GM12878 (cell line): ENCODE measurements around the gene GALNS. TPM values are rescaled to one million over a fixed set of nuclear protein-coding genes. Genes with fewer than 3 reads are reported as not detected.

Experiments
- ATAC-seq: fragments of 200-7000 bp; cut with Tn5 transposase; 3 replicates; pipeline ENCODE4 v1.9.1; 2020; ENCODE audit warnings: mild to moderate bottlenecking, moderate library complexity
- BruUV-seq: library from RNA; stranded (reverse); fragments of 400-500 nt; replicated peaks from 2 replicates; lab custom pipeline; 2021; lab: Mats Ljungman, UMichigan
- CTCF ChIA-PET: fragments of 300-600 bp; sonication (Branson Sonifier 250); formaldehyde crosslinking; extraction: SDS; loops from one replicate; lab custom pipeline; 2021; ENCODE audit warnings: inconsistent platforms; lab: Yijun Ruan, JAX
- POLR2A ChIA-PET: fragments of 350-600 bp; formaldehyde crosslinking; extraction: SDS; loops from one replicate; lab custom pipeline; 2021; ENCODE audit warnings: inconsistent platforms; lab: Charles Lee
- RAD21 ChIA-PET: fragments of 300-600 bp; sonication (Branson Sonifier 250); formaldehyde crosslinking; loops from one replicate; lab custom pipeline; 2023; ENCODE audit warnings: antibody characterized with exemption; ENCODE audit not compliant: unreplicated experiment; lab: Charles Lee
- SMC1A ChIA-PET: fragments of 300-600 bp; sonication (Branson Sonifier 250); formaldehyde crosslinking; loops from one replicate; lab custom pipeline; 2023; ENCODE audit not compliant: unreplicated experiment, uncharacterized antibody; lab: Charles Lee
- DNase-seq: peaks from one replicate; pipeline ENCODE4 v3.0.0-alpha.2; 2011; ENCODE audit warnings: low read depth, low spot score
- FAIRE-seq: peaks from 3 replicates; lab custom pipeline; 2011; peaks lifted over from hg19 to GRCh38; lab: Jason Lieb, UNC
- H2AFZ ChIP-seq: 2 replicates; pipeline ENCODE4 v1.6.0; 2011; ENCODE audit warnings: low read depth, low read length, control low read depth; ENCODE audit not compliant: control insufficient read depth
- H3K27ac ChIP-seq: 2 replicates; pipeline ENCODE4 v1.5.1; 2011; ENCODE audit warnings: control low read depth; ENCODE audit not compliant: control insufficient read depth, insufficient read depth
- H3K27me3 ChIP-seq, 2 experiments: replicated peaks in 1 of 2; 2 replicates each; pipeline versions ENCODE4 v1.6.0 to v1.6.1; 2011; ENCODE audit warnings: low read length in 1 of 2; ENCODE audit not compliant: control insufficient read depth in 2 of 2, insufficient read depth in 2 of 2
- H3K36me3 ChIP-seq, 2 experiments: 2 replicates each; pipeline ENCODE4 v1.5.1; 2011; ENCODE audit warnings: low read length in 1 of 2; ENCODE audit not compliant: control insufficient read depth in 2 of 2, insufficient read depth in 2 of 2
- H3K4me1 ChIP-seq: 2 replicates; pipeline ENCODE4 v1.6.1; 2011; ENCODE audit warnings: mild to moderate bottlenecking, low read length, moderate library complexity, mixed read lengths; ENCODE audit not compliant: control insufficient read depth, insufficient read depth
- H3K4me2 ChIP-seq: 2 replicates; pipeline ENCODE4 v1.6.0; 2011; ENCODE audit warnings: control low read depth; ENCODE audit not compliant: control insufficient read depth, insufficient read depth
- H3K4me3 ChIP-seq: fragments of 200-600 bp; sonication (generic); 2 replicates; pipeline ENCODE4 v1.5.1; 2016
- H3K79me2 ChIP-seq: 2 replicates; pipeline ENCODE4 v1.6.0; 2011; ENCODE audit warnings: low read length; ENCODE audit not compliant: control insufficient read depth, insufficient read depth
- H3K9ac ChIP-seq: 2 replicates; pipeline ENCODE4 v1.8.0; 2011; ENCODE audit warnings: low read length, control low read depth, mixed read lengths; ENCODE audit not compliant: control insufficient read depth, insufficient read depth
- H3K9me3 ChIP-seq: replicated peaks from 3 replicates; pipeline ENCODE4 v1.5.1; 2011; ENCODE audit warnings: mild to moderate bottlenecking, low read length; ENCODE audit not compliant: control insufficient read depth, insufficient read depth
- H4K20me1 ChIP-seq: 2 replicates; pipeline ENCODE4 v1.6.0; 2011; ENCODE audit not compliant: control insufficient read depth, insufficient read depth
- EGR1 ChIP-seq, 2 experiments: IDR thresholded peaks; 1 replicate in 1 of 2; 2 replicates in 1 of 2; pipeline ENCODE4 v1.6.1; 2011 to 2012; ENCODE audit warnings: low read depth in 2 of 2, low read length in 2 of 2, borderline replicate concordance in 1 of 2, mild to moderate bottlenecking in 1 of 2, moderate library complexity in 1 of 2
- POLR2AphosphoS5 ChIP-seq: IDR thresholded peaks from 2 replicates; pipeline ENCODE4 v1.6.1; 2011; ENCODE audit warnings: mild to moderate bottlenecking, low read length, inconsistent platforms
- RAD51 ChIP-seq: fragments of 450-650 bp; IDR thresholded peaks from 2 replicates; pipeline ENCODE4 v1.6.1; 2016; ENCODE audit warnings: moderate library complexity, mild to moderate bottlenecking, inconsistent platforms
- RBBP5 ChIP-seq: fragments of 200-600 bp; sonication (generic); conservative IDR thresholded peaks from 2 replicates; pipeline ENCODE4 v1.6.1; 2016
- SMARCA5 ChIP-seq: fragments of 450-650 bp; IDR thresholded peaks from 2 replicates; pipeline ENCODE4 v1.6.1; 2017; ENCODE audit warnings: mild to moderate bottlenecking
- TCF3 ChIP-seq: IDR thresholded peaks from 2 replicates; pipeline ENCODE4 v1.6.1; 2012; ENCODE audit warnings: low read depth, mild to moderate bottlenecking, low read length, borderline replicate concordance; ENCODE audit not compliant: insufficient read depth
- whole genome bisulfite sequencing: methylation state at CpG from one replicate; pipeline ENCODE4 v1.1.6; 2016; ENCODE audit warnings: low lambda C conversion rate; ENCODE audit not compliant: insufficient replicate concordance, insufficient coverage; ENCODE audit errors: missing lambda C conversion rate; 5-methylcytosine and 5-hydroxymethylcytosine counted together
- in situ Hi-C: fragments of 300-500 bp; cut with MboI; formaldehyde crosslinking; loops from 9 replicates; pipeline ENCODE4 v1.14.3; 2018; ENCODE audit warnings: mixed read lengths
- intact Hi-C: fragments of 100-400 bp; cut with micrococcal nuclease; formaldehyde crosslinking; loops from one replicate; pipeline ENCODE4 v1.14.2; 2022; ENCODE audit not compliant: unreplicated experiment
- polyA plus RNA-seq, 11 experiments: library from polyadenylated mRNA; depleted of rRNA in 4 of 11; unstranded in 6 of 11; stranded (reverse) in 5 of 11; fragments of >200 nt; fragmentation: Nextera tagmentation in 4 of 11; fragmentation: Illumina TruSeq in 1 of 11; extraction: Ambion mirVana in 4 of 11; extraction: Trizol in 1 of 11; gene quantifications; 1 replicate in 1 of 11; 2 replicates in 10 of 11; pipeline versions ENCODE4 v1.2.1 to v1.2.3, GENCODE V29; 2011 to 2016; ENCODE audit warnings: inconsistent platforms in 2 of 11, missing spikeins in 2 of 11, low read depth in 1 of 11
- total RNA-seq, 4 experiments: library from RNA; depleted of rRNA in 3 of 4; stranded (reverse); fragments of >200 nt in 3 of 4; fragmentation: Illumina TruSeq in 1 of 4; extraction: Trizol in 1 of 4; gene quantifications; 2 replicates each; pipeline versions ENCODE4 v1.2.1 to v1.2.3, GENCODE V29; 2013 to 2021

The GALNS gene
- total and polyA plus RNA-seq, 10 of the 15 experiments (the other 5 are each of a cell fraction or from before 2014, with no cell fraction given) = 0.37 to 12.4 (median 5.3) TPM

GRCh38 chr16:88874938-88875599 lies 18.3 kb upstream of the GALNS start:
- no peaks in the 10 kb centered on the region; a peak in 1 of 4 replicates for H3K36me3 ChIP-seq
- in situ Hi-C loops (no loop called here), intact Hi-C loops (no loop called here)
- BruUV-seq = no TSS peak
- RAD21 ChIA-PET = no interaction called here
- no peak for FAIRE-seq
- H2AFZ ChIP-seq = no peak overlapping the region
- H3K9ac ChIP-seq = no peak overlapping the region
- H3K4me2 ChIP-seq = no peak overlapping the region
- H3K79me2 ChIP-seq = no peaks in the 10 kb centered on the region
- no peak for ATAC-seq
- H3K4me3 ChIP-seq = no peak overlapping the region
- 98% methylated on average over 32 of the region's 34 CpGs for WGBS
- H3K9me3 ChIP-seq = no peaks in the 10 kb centered on the region
- POLR2A ChIA-PET = no interaction called here
- TF ChIP-seq EGR1 (IDR thresholded peaks at IDR 0.05; ENCODE audit: borderline replicate concordance in 1 of 2, low read depth in 2 of 2, low read length in 2 of 2) = peak in 1 of 2 experiments; percentile 73; a peak in 2 of 3 replicates
- no peak for TF ChIP-seq SMARCA5
- TF ChIP-seq TCF3 = 0 out of 2 replicates have a peak, but pooled peaks have one; percentile 38
- TF ChIP-seq RAD51 = no peak
- DNase-seq = no peak
- SMC1A ChIA-PET = no interaction called here
- CTCF ChIA-PET = interaction anchor here (0.7 kb wide), 1 partner anchor 292 kb away, joined by 3 read pairs; no protein-coding TSS in a partner anchor
- H3K27ac ChIP-seq = no peak overlapping the region
- H3K27me3 ChIP-seq = peaks cover 4 to 6% of the 10 kb centered on the region in 2 experiments
- H3K4me1 ChIP-seq = no peaks in the 10 kb centered on the region; the same call in 1 of the 2 replicates
- H4K20me1 ChIP-seq = no peaks in the 10 kb centered on the region

GRCh38 chr16:88872650-88873331 lies 16.0 kb upstream of the GALNS start:
- ChIA-PET SMC1A (no interaction called here), POLR2A (no interaction called here), CTCF (no interaction called here), RAD21 (no interaction called here)
- no peaks in the 10 kb centered on the region for H3K79me2 ChIP-seq
- no peak overlapping the region for H3K4me2 ChIP-seq
- in situ Hi-C loops (no loop called here), intact Hi-C loops (no loop called here)
- FAIRE-seq (no peak), DNase-seq (no peak), ATAC-seq (no peak; the same call in 2 of the 3 replicates)
- H3K4me3 ChIP-seq = no peak overlapping the region
- 19% methylated on average over 25 of the region's 25 CpGs for WGBS
- peaks cover 4 to 6% of the 10 kb centered on the region in 2 experiments for H3K27me3 ChIP-seq
- H2AFZ ChIP-seq = no peak overlapping the region
- BruUV-seq = no TSS peak
- TF ChIP-seq RBBP5 = no peak
- TF ChIP-seq POLR2AphosphoS5 = peak; percentile 8; the same call in 1 of the 2 replicates
- H3K36me3 ChIP-seq = no peaks in the 10 kb centered on the region
- H3K9ac ChIP-seq = no peak overlapping the region
- H3K9me3 ChIP-seq = no peaks in the 10 kb centered on the region
- no peaks in the 10 kb centered on the region; the same call in 1 of the 2 replicates for H3K4me1 ChIP-seq
- no peak overlapping the region for H3K27ac ChIP-seq
- no peaks in the 10 kb centered on the region for H4K20me1 ChIP-seq
